ENCODE results near the gene ISLR2.
"Not testable (repeated sequence)": the region's sequence is repeated elsewhere in the genome, so short reads cannot be mapped to it uniquely, and the experiment has no call there.

ISLR2 gene

GRCh38 chr15:74156678-74157411 is 26.5 kb downstream of the ISLR2 start:
- DNase-seq (ENCODE audit: low read depth) = peak; percentile 63

GRCh38 chr15:74157868-74158827 is 27.8 kb downstream of the ISLR2 start:
- DNase-seq (ENCODE audit: low read depth) = no peak

- no peak for DNase-seq (ENCODE audit: low read depth)
Observed at GRCh38 chr15:74158855-74159650, 28.7 kb downstream of the ISLR2 start.

- DNase-seq (ENCODE audit: low read depth) = no peak
Observed at GRCh38 chr15:74159773-74160172, 29.4 kb downstream of the ISLR2 start.

- DNase-seq (ENCODE audit: low read depth) = not testable (repeated sequence)
Observed at GRCh38 chr15:74160390-74160789, 30.0 kb downstream of the ISLR2 start.

- DNase-seq (ENCODE audit: low read depth) = not testable (repeated sequence)
Observed at GRCh38 chr15:74162195-74162536, 31.8 kb downstream of the ISLR2 start.

- DNase-seq (ENCODE audit: low read depth) = no peak
Observed at GRCh38 chr15:74165461-74165860, 35.1 kb downstream of the ISLR2 start.

GRCh38 chr15:74167891-74168331 is 37.5 kb downstream of the ISLR2 start:
- DNase-seq (ENCODE audit: low read depth) = no peak

GRCh38 chr15:74168711-74169126 is 38.3 kb downstream of the ISLR2 start:
- no peak for DNase-seq (ENCODE audit: low read depth)

- no peak for DNase-seq (ENCODE audit: low read depth)
Observed at GRCh38 chr15:74170071-74170844, 39.9 kb downstream of the ISLR2 start.

GRCh38 chr15:74170875-74171578 is 40.6 kb downstream of the ISLR2 start:
- no peak for DNase-seq (ENCODE audit: low read depth)

GRCh38 chr15:74171965-74172541 is 41.7 kb downstream of the ISLR2 start:
- DNase-seq (ENCODE audit: low read depth) = no peak

GRCh38 chr15:74172701-74173379 is 42.5 kb downstream of the ISLR2 start:
- DNase-seq (ENCODE audit: low read depth) = peak; percentile 36

GRCh38 chr15:74173380-74174218 is 43.2 kb downstream of the ISLR2 start, which contains the start of gene ISLR:
Gene ISLR, plus strand, starts transcription at chr15:74173710. Its CDS starts 1,149 bp downstream, at chr15:74174859.
- peak; percentile 63 for DNase-seq (ENCODE audit: low read depth)

- no peak for DNase-seq (ENCODE audit: low read depth)
Observed at GRCh38 chr15:74174219-74174957, 44.0 kb downstream of the ISLR2 start.

- no peak for DNase-seq (ENCODE audit: low read depth)
Observed at GRCh38 chr15:74174958-74175253, 44.5 kb downstream of the ISLR2 start.

GRCh38 chr15:74175271-74176191 is 45.1 kb downstream of the ISLR2 start:
- no peak for DNase-seq (ENCODE audit: low read depth)
